ENCODE measurements around the gene MYLK.

The MYLK gene

GRCh38 chr3:123817413-123817812 is 66.7 kb downstream of the MYLK start:
- DNase-seq: no peak

GRCh38 chr3:123816673-123817207 is 67.4 kb downstream of the MYLK start:
- no peak for DNase-seq

GRCh38 chr3:123815981-123816380 is 68.2 kb downstream of the MYLK start:
- no peak for DNase-seq

GRCh38 chr3:123813876-123814275 is 70.3 kb downstream of the MYLK start:
- no peak for DNase-seq

- no peak for DNase-seq
Measured at GRCh38 chr3:123809597-123809996, 74.5 kb downstream of the MYLK start.

- no peak for DNase-seq
Measured at GRCh38 chr3:123808812-123809211, 75.3 kb downstream of the MYLK start.

GRCh38 chr3:123807820-123808219 is 76.3 kb downstream of the MYLK start:
- DNase-seq: no peak

GRCh38 chr3:123805504-123805903 is 78.6 kb downstream of the MYLK start:
- DNase-seq: no peak

- no peak for DNase-seq
Measured at GRCh38 chr3:123805101-123805500, 79.0 kb downstream of the MYLK start.

GRCh38 chr3:123804676-123805075 is 79.5 kb downstream of the MYLK start:
- no peak for DNase-seq

GRCh38 chr3:123803521-123803920 is 80.6 kb downstream of the MYLK start:
- DNase-seq: no peak

GRCh38 chr3:123802007-123802625 is 82.0 kb downstream of the MYLK start:
- DNase-seq: no peak

GRCh38 chr3:123801474-123801873 is 82.7 kb downstream of the MYLK start:
- no peak for DNase-seq

GRCh38 chr3:123800362-123800682 is 83.8 kb downstream of the MYLK start:
- DNase-seq: no peak

- DNase-seq: no peak
Measured at GRCh38 chr3:123799544-123800361, 84.4 kb downstream of the MYLK start.

- DNase-seq: no peak
Measured at GRCh38 chr3:123798550-123798949, 85.6 kb downstream of the MYLK start.

- DNase-seq: no peak
Measured at GRCh38 chr3:123795471-123796251, 88.5 kb downstream of the MYLK start.

GRCh38 chr3:123793425-123793824 is 90.7 kb downstream of the MYLK start:
- no peak for DNase-seq

GRCh38 chr3:123792473-123793201 is 91.5 kb downstream of the MYLK start:
- no peak for DNase-seq

- no peak for DNase-seq
Measured at GRCh38 chr3:123791898-123792297, 92.2 kb downstream of the MYLK start.

GRCh38 chr3:123791417-123791816 is 92.7 kb downstream of the MYLK start:
- no peak for DNase-seq

- no peak for DNase-seq
Measured at GRCh38 chr3:123791073-123791370, 93.1 kb downstream of the MYLK start.

Measured in activated CD4-positive, alpha-beta T cell treated with anti-CD3 and anti-CD28 coated beads for 1 hour (primary cell).